Osteocyte (in vitro differentiated cells): Measurements from ENCODE around the gene ALDH1A3. TPM values are rescaled to one million over a fixed set of nuclear protein-coding genes. Genes with fewer than 3 reads are reported as not detected.

Experiments used
- DNase-seq: peaks from one replicate; pipeline ENCODE4 v3.0.0; 2021; ENCODE audit warnings: mixed read lengths; ENCODE audit not compliant: unreplicated experiment; ENCODE audit errors: extremely low spot score
- H3K27ac Mint-ChIP-seq: one replicate; pipeline ENCODE4 v1.8.0; 2021; ENCODE audit warnings: mild to moderate bottlenecking, mixed read lengths; ENCODE audit not compliant: unreplicated experiment
- H3K27me3 Mint-ChIP-seq: one replicate; pipeline ENCODE4 v1.8.0; 2021; ENCODE audit warnings: mixed read lengths; ENCODE audit not compliant: unreplicated experiment
- H3K36me3 Mint-ChIP-seq: one replicate; pipeline ENCODE4 v1.8.0; 2021; ENCODE audit warnings: mixed read lengths; ENCODE audit not compliant: unreplicated experiment
- H3K4me1 Mint-ChIP-seq: one replicate; pipeline ENCODE4 v1.8.0; 2021; ENCODE audit warnings: mixed read lengths; ENCODE audit not compliant: unreplicated experiment
- H3K4me3 Mint-ChIP-seq: one replicate; pipeline ENCODE4 v1.8.0; 2021; ENCODE audit warnings: mild to moderate bottlenecking, moderate library complexity, mixed read lengths; ENCODE audit not compliant: unreplicated experiment
- H3K9me3 Mint-ChIP-seq: one replicate; pipeline ENCODE4 v1.8.0; 2021; ENCODE audit warnings: mixed read lengths; ENCODE audit not compliant: unreplicated experiment
- total RNA-seq: library from RNA; stranded (reverse); gene quantifications from 2 replicates; pipeline ENCODE4 v1.2.1, GENCODE V29; 2021
- TF ChIP-seq, protein P1 (sequence below): fragments of 200-600 bp; sonication (generic); IDR thresholded peaks from 2 replicates; pipeline ENCODE4 v1.5.0; 2021; ENCODE audit warnings: antibody characterized with exemption, mild to moderate bottlenecking, moderate library complexity

ALDH1A3 gene
- total RNA-seq, 1 donor from 2014 or later: 0.30 TPM

DNA sequence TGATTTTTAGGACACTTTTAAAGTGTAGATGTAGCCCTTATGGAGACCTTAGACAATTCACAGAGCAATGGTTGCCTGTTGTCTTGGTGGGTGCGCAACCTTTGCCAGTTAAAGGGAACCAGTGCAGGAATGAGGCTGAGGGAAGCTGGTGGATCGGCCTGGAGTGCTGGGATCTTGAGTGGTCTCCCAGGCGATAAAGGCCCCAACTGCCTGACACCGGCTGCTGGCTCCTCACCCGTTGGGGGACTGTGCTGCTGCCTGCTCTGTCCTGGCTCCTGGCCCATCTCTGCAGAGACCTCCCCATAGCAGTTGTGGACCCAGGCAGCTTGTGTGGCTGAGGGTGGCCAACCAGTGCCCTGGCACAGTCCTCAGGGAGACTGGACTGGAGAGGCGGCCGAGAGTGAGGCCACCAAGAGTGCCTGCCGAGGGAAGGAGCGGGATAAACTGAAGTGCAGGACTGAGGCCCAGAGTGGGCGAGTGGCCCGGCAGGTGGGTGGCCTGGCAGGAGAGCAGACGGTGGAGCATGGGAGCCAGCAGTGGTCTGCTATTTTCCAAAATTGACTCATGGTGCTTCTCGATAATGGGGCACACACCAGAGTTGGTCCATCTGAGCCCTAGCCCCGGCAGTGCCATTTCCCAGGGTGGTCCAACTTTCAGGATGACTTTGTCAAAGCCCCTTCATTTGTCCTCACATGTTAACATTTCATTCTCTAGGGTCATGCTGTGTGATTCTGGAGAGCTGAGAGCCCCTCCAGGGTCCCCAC is 2.1 kb downstream of the ALDH1A3 start:
- TF ChIP-seq, protein P1, sequence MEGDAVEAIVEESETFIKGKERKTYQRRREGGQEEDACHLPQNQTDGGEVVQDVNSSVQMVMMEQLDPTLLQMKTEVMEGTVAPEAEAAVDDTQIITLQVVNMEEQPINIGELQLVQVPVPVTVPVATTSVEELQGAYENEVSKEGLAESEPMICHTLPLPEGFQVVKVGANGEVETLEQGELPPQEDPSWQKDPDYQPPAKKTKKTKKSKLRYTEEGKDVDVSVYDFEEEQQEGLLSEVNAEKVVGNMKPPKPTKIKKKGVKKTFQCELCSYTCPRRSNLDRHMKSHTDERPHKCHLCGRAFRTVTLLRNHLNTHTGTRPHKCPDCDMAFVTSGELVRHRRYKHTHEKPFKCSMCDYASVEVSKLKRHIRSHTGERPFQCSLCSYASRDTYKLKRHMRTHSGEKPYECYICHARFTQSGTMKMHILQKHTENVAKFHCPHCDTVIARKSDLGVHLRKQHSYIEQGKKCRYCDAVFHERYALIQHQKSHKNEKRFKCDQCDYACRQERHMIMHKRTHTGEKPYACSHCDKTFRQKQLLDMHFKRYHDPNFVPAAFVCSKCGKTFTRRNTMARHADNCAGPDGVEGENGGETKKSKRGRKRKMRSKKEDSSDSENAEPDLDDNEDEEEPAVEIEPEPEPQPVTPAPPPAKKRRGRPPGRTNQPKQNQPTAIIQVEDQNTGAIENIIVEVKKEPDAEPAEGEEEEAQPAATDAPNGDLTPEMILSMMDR: no peak
- no peak overlapping the region for H3K4me3 Mint-ChIP-seq

DNA sequence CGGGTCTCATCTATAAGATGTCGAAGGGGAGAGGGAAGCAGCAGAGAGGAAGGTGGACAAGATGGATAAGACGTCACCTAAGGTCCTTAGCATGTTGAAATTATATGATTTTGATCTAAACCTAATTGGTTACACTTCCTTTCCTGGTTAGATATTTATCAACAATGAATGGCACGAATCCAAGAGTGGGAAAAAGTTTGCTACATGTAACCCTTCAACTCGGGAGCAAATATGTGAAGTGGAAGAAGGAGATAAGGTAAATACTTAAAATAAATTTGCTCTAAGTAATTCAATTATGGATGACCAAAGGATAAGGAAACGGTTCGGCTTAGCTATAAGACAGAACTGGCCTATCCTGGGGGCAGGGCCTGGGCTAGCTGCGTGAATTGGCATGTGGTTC is 5.5 kb downstream of the ALDH1A3 start:
- peaks cover 48% of the 10 kb centered on the region for H3K27me3 Mint-ChIP-seq
- H3K36me3 Mint-ChIP-seq: no peaks in the 10 kb centered on the region
- no peak overlapping the region for H3K4me3 Mint-ChIP-seq
- H3K27ac Mint-ChIP-seq: no peak overlapping the region
- TF ChIP-seq, protein P1: no peak
- peaks cover 12% of the 10 kb centered on the region for H3K4me1 Mint-ChIP-seq
- no peak for DNase-seq
- H3K9me3 Mint-ChIP-seq: no peaks in the 10 kb centered on the region

More for the DNA sequence above, 2.1 kb downstream of the ALDH1A3 start:
- DNase-seq: no peak
- Mint-ChIP-seq H3K36me3 (no peaks in the 10 kb centered on the region), H3K27ac (no peak overlapping the region), H3K9me3 (no peaks in the 10 kb centered on the region), H3K27me3 (peaks cover 67% of the 10 kb centered on the region), H3K4me1 (peaks cover 7% of the 10 kb centered on the region)

DNA sequence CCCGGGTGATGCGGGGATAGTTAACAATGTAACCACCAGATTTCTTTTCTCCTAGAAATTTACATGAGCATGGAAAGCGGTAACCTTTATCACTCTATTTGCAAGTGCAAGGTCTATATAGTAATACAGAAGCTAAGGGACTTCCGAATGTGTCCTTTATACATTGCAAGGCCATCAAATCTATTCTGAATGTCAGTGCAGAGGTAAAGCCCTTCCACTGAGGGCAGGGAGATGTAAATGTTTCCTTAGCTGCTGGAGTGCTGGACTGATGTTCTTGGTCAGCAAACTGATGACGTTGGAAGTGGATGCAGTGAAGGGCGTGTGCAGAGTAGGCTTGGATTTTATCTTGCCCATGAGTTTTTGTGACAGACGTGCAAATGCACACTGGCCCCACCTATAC is 6.2 kb downstream of the ALDH1A3 start:
- H3K4me1 Mint-ChIP-seq: peaks cover 8% of the 10 kb centered on the region
- peaks cover 42% of the 10 kb centered on the region for H3K27me3 Mint-ChIP-seq
- H3K27ac Mint-ChIP-seq: no peak overlapping the region
- no peak overlapping the region for H3K4me3 Mint-ChIP-seq
- DNase-seq: no peak
- no peaks in the 10 kb centered on the region for H3K9me3 Mint-ChIP-seq
- H3K36me3 Mint-ChIP-seq: no peaks in the 10 kb centered on the region
- TF ChIP-seq, protein P1: no peak

DNA sequence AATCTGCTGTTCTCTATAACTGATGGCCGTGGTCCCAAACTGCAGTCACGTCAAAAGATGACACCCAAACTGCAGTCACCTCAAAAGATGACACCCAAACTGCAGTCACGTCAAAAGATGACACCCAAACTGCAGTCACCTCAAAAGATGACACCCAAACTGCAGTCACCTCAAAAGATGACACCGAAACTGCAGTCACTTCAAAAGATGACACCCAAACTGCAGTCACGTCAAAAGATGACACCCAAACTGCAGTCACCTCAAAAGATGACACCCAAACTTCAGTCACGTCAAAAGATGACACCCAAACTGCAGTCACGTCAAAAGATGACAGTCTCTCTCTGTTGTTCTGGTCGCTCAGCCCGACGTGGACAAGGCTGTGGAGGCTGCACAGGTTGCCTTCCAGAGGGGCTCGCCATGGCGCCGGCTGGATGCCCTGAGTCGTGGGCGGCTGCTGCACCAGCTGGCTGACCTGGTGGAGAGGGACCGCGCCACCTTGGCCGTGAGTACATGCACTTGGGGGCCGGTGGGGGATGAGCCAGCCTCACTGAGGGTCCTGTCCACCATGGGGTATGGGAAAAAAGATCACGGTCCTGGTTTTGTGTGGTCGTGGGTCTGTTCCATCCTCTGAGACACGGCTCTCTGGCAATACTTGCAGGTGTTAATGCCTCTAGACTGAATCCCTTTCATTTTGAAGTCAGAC is 7.7 kb downstream of the ALDH1A3 start:
- peaks cover 27% of the 10 kb centered on the region for H3K27me3 Mint-ChIP-seq
- H3K36me3 Mint-ChIP-seq: no peaks in the 10 kb centered on the region
- DNase-seq: no peak
- no peak overlapping the region for H3K4me3 Mint-ChIP-seq
- TF ChIP-seq, protein P1: no peak
- no peak overlapping the region for H3K27ac Mint-ChIP-seq
- no peaks in the 10 kb centered on the region for H3K9me3 Mint-ChIP-seq
- peaks cover 18% of the 10 kb centered on the region for H3K4me1 Mint-ChIP-seq

DNA sequence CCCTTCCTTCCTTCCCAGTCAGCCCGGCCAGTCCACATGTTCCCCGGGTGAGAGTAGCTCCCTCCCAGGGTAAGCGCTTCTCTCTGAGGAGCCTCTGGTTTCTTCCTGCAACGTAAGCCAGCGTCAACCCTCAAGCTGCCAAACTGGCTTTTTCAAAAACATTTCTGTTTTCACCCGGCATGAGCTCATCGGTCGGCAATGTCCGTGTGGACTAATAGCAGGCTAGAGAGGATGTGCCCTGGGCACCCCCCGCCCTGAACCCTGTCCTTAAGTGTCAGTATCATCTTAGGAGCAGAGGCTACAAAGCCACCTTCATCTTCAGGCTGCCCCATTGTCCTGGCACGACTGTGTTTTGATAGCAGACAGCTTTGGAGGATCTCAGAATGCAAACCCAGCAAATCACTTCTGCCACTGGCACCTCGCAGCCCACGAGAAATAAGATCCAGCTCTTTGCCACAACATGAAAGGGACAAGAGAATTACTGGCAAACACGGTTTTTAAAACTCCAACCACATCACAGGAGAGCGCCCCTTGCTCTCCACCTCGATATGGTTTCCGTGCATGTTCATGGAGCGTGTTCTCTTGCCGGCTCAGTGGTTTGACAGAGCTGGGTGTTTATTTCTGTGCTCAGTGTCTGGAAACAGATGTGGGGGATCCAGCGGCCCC is 9.9 kb downstream of the ALDH1A3 start:
- Mint-ChIP-seq H3K9me3 (no peaks in the 10 kb centered on the region), H3K27me3 (peaks cover 5% of the 10 kb centered on the region), H3K4me1 (peaks cover 18% of the 10 kb centered on the region), H3K4me3 (no peak overlapping the region), H3K27ac (no peak overlapping the region), H3K36me3 (no peaks in the 10 kb centered on the region)
- DNase-seq: no peak
- TF ChIP-seq, protein P1: no peak
